HG03196 (cell line): ENCODE results near the gene ANKRD33B.
"Not testable (repeated sequence)": the region's sequence is repeated elsewhere in the genome, so short reads cannot be mapped to it uniquely, and the experiment has no call there.

Source experiments
- ATAC-seq: cut with Tn5 transposase; IDR thresholded peaks from one replicate; pipeline ENCODE4 v1.9.1; 2021; ENCODE audit not compliant: unreplicated experiment

Gene ANKRD33B

DNA sequence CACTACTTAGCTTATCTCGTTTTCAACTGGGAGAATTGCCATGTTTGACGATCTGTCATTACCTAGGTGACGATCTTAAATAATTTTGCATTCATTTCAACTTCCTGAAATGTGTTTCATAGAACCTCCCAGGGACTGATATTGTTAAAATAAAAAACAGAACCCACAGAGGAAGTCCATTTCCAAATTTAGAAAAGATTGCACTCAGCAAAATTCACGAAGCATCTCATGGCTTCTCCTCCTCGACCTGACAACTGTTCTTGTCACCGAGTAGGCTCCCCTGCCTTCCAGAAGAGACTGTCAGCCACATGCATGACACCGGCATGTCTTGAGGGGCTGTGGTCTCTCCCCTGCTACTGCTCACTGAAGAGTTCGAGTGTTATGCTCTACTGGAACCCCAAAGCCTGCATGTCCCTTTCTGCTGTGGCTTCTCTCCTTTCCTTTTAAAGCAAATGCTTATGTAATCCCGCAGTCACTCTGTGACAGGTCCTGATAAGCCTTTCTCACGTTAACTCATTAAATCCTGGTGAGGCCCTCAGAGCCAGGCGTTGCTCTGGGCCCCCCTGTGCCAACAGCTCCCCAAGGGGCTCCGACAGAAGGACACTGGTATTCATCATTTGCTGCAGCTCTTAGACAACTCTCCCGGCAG lies 26.8 kb upstream of the ANKRD33B start:
- no peak for ATAC-seq

GRCh38 chr5:10537624-10538023 lies 26.2 kb upstream of the ANKRD33B start:
- ATAC-seq: no peak

- ATAC-seq: no peak
Measured at GRCh38 chr5:10538103-10538788, 25.6 kb upstream of the ANKRD33B start.

GRCh38 chr5:10538789-10539686 lies 24.8 kb upstream of the ANKRD33B start:
- no peak for ATAC-seq

GRCh38 chr5:10539687-10539998 lies 24.2 kb upstream of the ANKRD33B start:
- ATAC-seq: no peak

- no peak for ATAC-seq
Measured at GRCh38 chr5:10540036-10540544, 23.8 kb upstream of the ANKRD33B start.

GRCh38 chr5:10540951-10541646 lies 22.8 kb upstream of the ANKRD33B start:
- ATAC-seq: no peak

GRCh38 chr5:10542055-10542550 lies 21.8 kb upstream of the ANKRD33B start:
- ATAC-seq: no peak

- no peak for ATAC-seq
Measured at GRCh38 chr5:10543585-10544040, 20.3 kb upstream of the ANKRD33B start.

DNA sequence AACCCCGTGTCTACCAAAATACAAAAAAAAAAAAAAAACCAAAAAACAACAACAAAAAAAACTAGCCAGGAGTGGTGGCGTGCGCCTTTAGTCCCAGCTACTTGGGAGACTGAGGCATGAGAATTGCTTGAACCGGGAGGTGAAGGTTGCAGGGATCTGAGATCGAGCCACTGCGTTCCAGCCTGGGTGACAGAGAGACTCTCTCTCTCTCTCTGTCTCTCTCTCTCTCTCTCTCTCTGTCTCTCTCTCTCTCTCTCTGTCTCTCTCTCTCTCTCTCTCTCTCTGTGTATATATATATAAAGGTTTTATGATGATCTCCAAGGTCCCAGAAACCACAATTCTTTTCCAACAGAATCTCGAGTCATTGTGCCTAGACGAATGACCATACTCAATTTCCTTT lies 18.8 kb upstream of the ANKRD33B start:
- ATAC-seq: no peak

DNA sequence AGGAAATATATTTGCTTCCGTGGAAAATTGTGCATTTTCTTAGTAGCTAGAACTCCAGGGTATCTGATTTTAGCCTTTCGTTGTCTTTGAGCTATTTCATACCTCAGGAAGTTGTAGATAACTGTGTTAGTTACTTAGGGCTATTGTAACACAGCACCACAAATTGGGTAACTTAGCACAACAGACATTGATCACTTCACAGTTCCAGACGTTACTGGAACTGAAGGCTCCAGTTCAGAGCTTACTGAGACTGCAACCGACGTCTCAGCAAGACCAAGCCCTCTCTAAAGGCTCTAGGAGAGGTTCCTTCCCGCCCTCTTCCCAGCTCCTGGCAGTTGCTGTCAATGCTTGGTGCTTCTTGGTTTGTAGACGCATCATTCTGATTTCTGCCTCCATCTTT lies 17.7 kb upstream of the ANKRD33B start:
- ATAC-seq: no peak

- no peak for ATAC-seq
Measured at GRCh38 chr5:10548418-10549122, 15.3 kb upstream of the ANKRD33B start.

- not testable (repeated sequence) for ATAC-seq
Measured at GRCh38 chr5:10549123-10549514, 14.8 kb upstream of the ANKRD33B start.

GRCh38 chr5:10550222-10550995 lies 13.5 kb upstream of the ANKRD33B start:
- ATAC-seq: no peak

GRCh38 chr5:10551782-10552138 lies 12.1 kb upstream of the ANKRD33B start:
- no peak for ATAC-seq

DNA sequence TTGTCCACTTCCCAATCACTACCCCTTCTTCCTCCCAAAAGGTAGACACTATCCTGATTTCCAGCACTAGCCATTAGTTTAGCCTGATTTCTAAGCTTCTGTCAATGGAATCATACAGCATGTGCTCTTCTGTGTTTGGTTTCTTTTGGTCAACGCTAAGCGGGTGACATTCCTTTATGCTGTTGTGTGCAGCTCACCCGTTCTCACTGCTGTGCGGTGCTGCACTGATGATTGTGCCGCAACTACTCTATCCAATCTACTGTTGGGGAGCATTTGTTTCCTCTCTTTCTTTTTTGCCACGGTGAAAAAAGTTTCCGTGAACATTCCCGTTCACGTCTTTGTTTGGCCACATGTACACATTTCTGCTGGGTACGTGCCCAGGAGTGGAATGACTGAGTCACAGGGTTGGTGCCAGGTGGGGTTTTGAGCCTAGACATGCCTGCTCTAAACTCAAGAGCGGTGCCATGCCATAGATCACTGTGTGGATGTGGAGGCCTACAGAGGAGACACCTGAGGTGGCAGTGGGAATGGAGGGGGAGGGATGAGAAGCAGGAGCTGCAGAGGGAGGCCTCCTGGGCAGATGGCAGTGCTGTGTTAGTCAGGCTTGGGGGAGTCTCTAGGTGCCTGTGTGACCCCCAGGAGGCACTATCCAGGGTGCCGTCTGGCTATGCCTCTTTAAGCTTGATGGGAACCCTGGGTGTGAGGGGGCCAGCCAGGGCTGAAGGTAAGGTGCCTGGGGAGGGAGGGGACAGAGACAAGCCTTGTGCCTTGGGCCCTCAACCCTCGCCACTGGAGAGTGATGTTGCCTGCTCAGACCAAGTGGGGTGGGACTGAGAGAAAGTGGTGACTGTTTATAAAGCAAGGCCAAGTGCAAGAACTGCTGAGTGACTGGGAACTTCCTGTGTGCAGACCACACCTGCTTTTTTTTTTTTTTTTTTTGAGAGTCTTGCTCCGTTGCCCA lies 11.4 kb upstream of the ANKRD33B start:
- peak; percentile 64 for ATAC-seq

- ATAC-seq: no peak
Measured at GRCh38 chr5:10553476-10553875, 10.4 kb upstream of the ANKRD33B start.

GRCh38 chr5:10555277-10555684 lies 8.6 kb upstream of the ANKRD33B start:
- no peak for ATAC-seq
